Measurements from ENCODE around the gene LRPAP1. TPM values are rescaled to one million over a fixed set of nuclear protein-coding genes. Genes with fewer than 3 reads are reported as not detected.
"Not testable (repeated sequence)": the region's sequence is repeated elsewhere in the genome, so short reads cannot be mapped to it uniquely, and the experiment has no call there.

LRPAP1 gene
- total RNA-seq, 1 experiment from 2014 or later, result 126 TPM

DNA sequence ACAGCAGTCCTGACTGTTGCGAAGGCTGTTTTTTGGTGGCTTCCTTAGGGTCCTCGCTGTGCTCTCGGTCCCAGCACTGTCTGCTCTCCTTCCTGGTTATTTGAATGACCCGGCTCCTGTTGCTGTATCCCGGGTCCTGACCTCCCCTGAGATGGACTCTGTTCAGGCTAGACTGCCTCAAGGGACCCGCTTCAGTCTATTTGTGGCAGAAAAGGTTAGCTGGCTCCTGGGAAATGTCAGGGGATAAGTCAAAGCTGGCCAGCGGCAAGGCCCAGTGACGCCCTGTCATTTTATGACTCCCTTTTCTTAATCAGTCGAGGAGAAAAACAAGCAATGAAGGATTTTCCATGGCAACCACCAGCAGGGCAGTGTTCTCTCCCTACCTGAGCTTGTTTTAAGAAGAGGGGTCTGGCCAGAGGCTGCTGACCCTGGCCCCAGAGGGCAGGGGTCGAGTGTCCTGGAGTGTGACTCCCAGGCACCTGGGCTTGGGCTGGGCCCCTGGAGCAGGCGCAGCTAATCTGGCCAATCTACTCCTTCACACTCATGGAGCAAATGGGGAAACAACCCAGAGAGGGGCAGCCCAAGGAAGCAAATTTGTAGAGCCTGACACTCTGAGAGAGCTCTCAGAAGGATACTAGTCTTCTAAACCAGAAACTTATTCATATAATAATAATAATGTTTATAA lies 45.1 kb upstream of the LRPAP1 start:
- BruUV-seq (replicated peaks); CTCF ChIA-PET: not testable (repeated sequence)

DNA sequence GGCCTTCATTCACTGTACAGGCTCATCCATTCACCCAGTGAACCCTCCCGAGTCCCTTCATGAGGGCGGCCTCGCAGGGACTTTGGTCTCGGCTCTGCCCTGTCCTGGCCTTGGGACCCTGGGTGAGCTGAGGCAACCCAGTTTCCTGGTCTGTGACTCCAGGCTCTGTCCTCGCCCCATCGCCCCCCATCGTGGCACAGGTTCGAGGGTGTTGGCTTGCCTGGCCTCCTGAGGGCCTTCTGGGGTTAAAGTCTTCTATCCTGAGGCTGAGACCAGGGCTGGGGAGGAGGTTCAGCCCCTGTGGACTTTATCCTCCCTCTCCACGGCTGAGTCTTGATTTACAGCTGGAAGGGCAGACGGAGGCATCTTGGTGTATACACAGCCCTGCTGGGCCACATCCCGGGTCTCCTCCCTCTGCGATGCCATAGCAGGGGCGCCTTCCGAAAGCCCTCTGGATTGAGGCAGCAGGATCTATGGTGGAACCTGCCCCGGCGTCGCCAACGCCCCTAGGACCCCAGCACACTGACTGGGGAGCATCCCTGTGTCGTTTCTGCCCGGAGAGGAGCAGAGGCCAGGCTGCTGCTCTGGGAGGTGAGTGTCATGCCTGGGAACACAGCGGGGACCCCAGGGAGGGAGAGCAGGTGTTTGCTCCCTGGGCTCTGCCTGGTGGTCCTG lies 44.4 kb upstream of the LRPAP1 start:
- H3K4me3 ChIP-seq; H4K20me1 ChIP-seq (ENCODE audit: insufficient read depth); CTCF ChIA-PET; DNase-seq; H3K9me2 ChIP-seq (ENCODE audit: insufficient read depth); H2AFZ ChIP-seq; intact Hi-C loops (cut with micrococcal nuclease; ENCODE audit: unreplicated experiment); H3K9me3 ChIP-seq (ENCODE audit: insufficient read depth, low read depth); H3K79me2 ChIP-seq (ENCODE audit: low read depth); H3K36me3 ChIP-seq (ENCODE audit: low read depth); H3K4me1 ChIP-seq (replicated peaks; ENCODE audit: insufficient read depth); H3K4me2 ChIP-seq; H3F3A ChIP-seq (ENCODE audit: insufficient read depth, low read depth); BruUV-seq (replicated peaks); H3K27ac ChIP-seq; POLR2A ChIA-PET (ENCODE audit: unreplicated experiment): not testable (repeated sequence)
- peaks cover 45% of the 10 kb centered on the region; the same call in 1 of the 2 replicates for H3K27me3 ChIP-seq (ENCODE audit: insufficient read depth, low read depth)

More for the DNA sequence above, 45.1 kb upstream of the LRPAP1 start:
- H3K4me3 ChIP-seq; H3K27ac ChIP-seq; H3K4me1 ChIP-seq (replicated peaks; ENCODE audit: insufficient read depth); H3K9me2 ChIP-seq (ENCODE audit: insufficient read depth); H3K9me3 ChIP-seq (ENCODE audit: insufficient read depth, low read depth); H3K79me2 ChIP-seq (ENCODE audit: low read depth); H3F3A ChIP-seq (ENCODE audit: insufficient read depth, low read depth); H4K20me1 ChIP-seq (ENCODE audit: insufficient read depth); H3K4me2 ChIP-seq; POLR2A ChIA-PET (ENCODE audit: unreplicated experiment); H2AFZ ChIP-seq; intact Hi-C loops (cut with micrococcal nuclease; ENCODE audit: unreplicated experiment); H3K36me3 ChIP-seq (ENCODE audit: low read depth); DNase-seq: not testable (repeated sequence)
- H3K27me3 ChIP-seq (ENCODE audit: insufficient read depth, low read depth), result peaks cover 42% of the 10 kb centered on the region; the same call in 1 of the 2 replicates

DNA sequence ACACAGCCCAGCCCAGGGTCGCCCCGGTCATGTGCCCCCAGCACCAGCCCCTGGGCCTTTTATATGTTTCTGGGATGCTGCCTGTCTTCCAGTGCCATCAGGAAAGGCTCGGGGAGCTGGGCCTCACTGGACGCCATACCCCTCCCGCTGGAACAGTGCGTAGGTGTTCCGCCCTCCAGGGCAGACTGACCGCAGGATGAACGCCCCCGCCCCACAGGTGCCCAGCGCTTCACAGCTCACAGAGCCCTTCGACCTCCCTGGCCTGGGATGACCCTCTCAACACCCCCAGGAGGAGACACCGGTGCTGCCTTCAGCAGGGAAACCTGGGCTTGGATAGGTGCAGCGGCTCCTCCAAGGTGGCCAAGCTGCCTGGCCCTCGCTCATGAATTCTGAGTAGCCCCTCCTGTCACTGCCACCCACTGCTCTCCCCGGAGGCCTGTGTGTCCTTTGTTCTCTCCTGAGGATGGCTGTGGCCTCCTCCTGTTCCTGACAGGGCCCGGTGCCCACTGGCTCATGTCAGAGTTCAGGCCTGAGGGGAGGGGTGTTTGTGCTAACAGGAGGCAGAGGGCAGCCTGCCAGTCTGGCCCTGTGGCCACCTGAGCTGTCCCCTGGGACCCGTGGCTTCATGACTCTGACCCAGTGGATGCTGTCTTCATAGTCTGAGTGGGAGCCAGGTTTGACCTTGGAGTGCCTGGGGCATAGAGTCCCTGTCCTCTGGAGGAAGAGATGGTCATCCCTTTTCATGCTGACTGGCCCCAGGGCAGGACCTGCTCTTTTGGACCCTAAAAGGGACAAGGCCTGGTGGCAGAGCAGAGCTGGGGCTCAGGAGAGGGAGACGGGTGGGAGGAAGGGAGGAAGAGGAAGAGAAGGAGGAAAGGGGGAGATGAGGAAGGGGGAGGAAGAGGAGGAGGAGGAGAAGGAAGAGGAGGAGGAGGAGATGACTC lies 43.5 kb upstream of the LRPAP1 start:
- H3K36me3 ChIP-seq (ENCODE audit: low read depth); BruUV-seq (replicated peaks); H3K9me2 ChIP-seq (ENCODE audit: insufficient read depth); H3K9me3 ChIP-seq (ENCODE audit: insufficient read depth, low read depth); CTCF ChIA-PET; H3K4me1 ChIP-seq (replicated peaks; ENCODE audit: insufficient read depth); H3F3A ChIP-seq (ENCODE audit: insufficient read depth, low read depth); H3K27ac ChIP-seq; H4K20me1 ChIP-seq (ENCODE audit: insufficient read depth); H2AFZ ChIP-seq; intact Hi-C loops (cut with micrococcal nuclease; ENCODE audit: unreplicated experiment); POLR2A ChIA-PET (ENCODE audit: unreplicated experiment); H3K4me3 ChIP-seq; H3K4me2 ChIP-seq; DNase-seq; H3K79me2 ChIP-seq (ENCODE audit: low read depth): not testable (repeated sequence)
- H3K27me3 ChIP-seq (ENCODE audit: insufficient read depth, low read depth), result peaks cover 52% of the 10 kb centered on the region

DNA sequence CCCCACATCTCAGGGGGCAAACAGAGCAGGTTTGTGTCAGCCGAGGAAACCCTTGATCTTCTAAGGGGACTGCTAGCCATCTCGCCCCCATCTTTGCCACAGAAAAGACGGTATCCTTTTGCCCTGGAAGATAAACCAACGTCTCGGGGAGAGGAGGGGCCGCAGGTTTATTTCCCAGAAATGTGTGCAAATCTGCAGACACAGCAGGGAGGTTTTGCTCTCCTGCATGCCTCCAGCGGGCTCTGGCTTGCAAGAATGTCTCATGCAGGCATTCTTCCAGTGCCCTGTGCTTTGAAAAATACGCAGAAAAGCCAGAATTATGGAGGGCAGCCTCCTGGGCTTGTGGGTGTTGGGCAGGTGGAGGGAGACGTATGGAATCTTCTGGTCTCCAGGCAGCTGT lies 42.6 kb upstream of the LRPAP1 start:
- H3K9me3 ChIP-seq (ENCODE audit: insufficient read depth, low read depth); H3K36me3 ChIP-seq (ENCODE audit: low read depth); H3F3A ChIP-seq (ENCODE audit: insufficient read depth, low read depth); H3K79me2 ChIP-seq (ENCODE audit: low read depth); H3K4me1 ChIP-seq (replicated peaks; ENCODE audit: insufficient read depth); H4K20me1 ChIP-seq (ENCODE audit: insufficient read depth); DNase-seq; intact Hi-C loops (cut with micrococcal nuclease; ENCODE audit: unreplicated experiment); POLR2A ChIA-PET (ENCODE audit: unreplicated experiment); BruUV-seq (replicated peaks); H3K4me2 ChIP-seq; CTCF ChIA-PET; H2AFZ ChIP-seq; H3K4me3 ChIP-seq; H3K27ac ChIP-seq; H3K9me2 ChIP-seq (ENCODE audit: insufficient read depth): not testable (repeated sequence)
- peaks cover 54% of the 10 kb centered on the region for H3K27me3 ChIP-seq (ENCODE audit: insufficient read depth, low read depth)

DNA sequence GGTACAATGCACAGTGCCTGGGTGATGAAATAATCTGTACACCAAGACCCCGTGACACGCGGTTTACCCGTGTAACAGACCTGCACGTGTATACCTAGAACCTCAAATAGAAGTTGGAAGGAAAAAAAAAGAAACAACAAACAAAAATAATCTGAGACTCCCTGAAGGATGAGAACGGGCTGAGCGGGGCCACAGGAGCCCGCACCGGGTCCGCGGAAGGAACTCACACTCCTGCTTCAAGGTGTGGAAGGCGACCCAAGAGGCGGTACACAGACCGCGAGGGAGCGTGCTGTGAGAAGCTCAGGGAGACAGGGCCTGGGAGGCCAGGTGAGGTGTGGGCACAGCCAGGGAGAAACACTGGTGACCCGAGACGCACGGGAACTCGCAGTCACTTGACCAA lies 42.1 kb upstream of the LRPAP1 start:
- H2AFZ ChIP-seq; H3K4me2 ChIP-seq; intact Hi-C loops (cut with micrococcal nuclease; ENCODE audit: unreplicated experiment); CTCF ChIA-PET; H3K9me2 ChIP-seq (ENCODE audit: insufficient read depth); DNase-seq; H3K4me1 ChIP-seq (replicated peaks; ENCODE audit: insufficient read depth); H3K79me2 ChIP-seq (ENCODE audit: low read depth); H3K9me3 ChIP-seq (ENCODE audit: insufficient read depth, low read depth); H3K4me3 ChIP-seq; H3F3A ChIP-seq (ENCODE audit: insufficient read depth, low read depth); H3K36me3 ChIP-seq (ENCODE audit: low read depth); BruUV-seq (replicated peaks); H4K20me1 ChIP-seq (ENCODE audit: insufficient read depth); POLR2A ChIA-PET (ENCODE audit: unreplicated experiment); H3K27ac ChIP-seq: not testable (repeated sequence)
- peaks cover 56% of the 10 kb centered on the region for H3K27me3 ChIP-seq (ENCODE audit: insufficient read depth, low read depth)

All from PC-9 (cell line).